H9 (cell line): ENCODE measurements around the gene IGSF3. TPM values are rescaled to one million over a fixed set of nuclear protein-coding genes. Genes with fewer than 3 reads are reported as not detected.

Source experiments
- DNase-seq: peaks from one replicate; pipeline ENCODE4 v3.0.0-alpha.2; 2017
- H2AFZ ChIP-seq: one replicate; pipeline ENCODE4 v1.6.1; 2013; ENCODE audit warnings: mild to moderate bottlenecking, low read length, control low read depth, moderate library complexity
- H2AK5ac ChIP-seq: 2 replicates; pipeline ENCODE4 v1.6.1; 2013; ENCODE audit warnings: low read length, control low read depth, mixed read lengths; ENCODE audit not compliant: insufficient read length
- H2BK120ac ChIP-seq: one replicate; pipeline ENCODE4 v1.6.1; 2013; ENCODE audit warnings: low read depth, mild to moderate bottlenecking, low read length, control low read depth, inconsistent platforms; ENCODE audit not compliant: poor library complexity, severe bottlenecking
- H2BK12ac ChIP-seq: 2 replicates; pipeline ENCODE4 v1.6.1; 2013; ENCODE audit warnings: low read length, control low read depth, mixed read lengths, low read depth; ENCODE audit not compliant: insufficient read length
- H2BK15ac ChIP-seq: 2 replicates; pipeline ENCODE4 v1.6.1; 2013; ENCODE audit warnings: low read depth, low read length, control low read depth
- H2BK20ac ChIP-seq: one replicate; pipeline ENCODE4 v1.6.1; 2013; ENCODE audit warnings: low read depth, mild to moderate bottlenecking, low read length, control low read depth, inconsistent platforms; ENCODE audit not compliant: poor library complexity, severe bottlenecking
- H2BK5ac ChIP-seq: 2 replicates; pipeline ENCODE4 v1.6.1; 2013; ENCODE audit warnings: low read length, control low read depth, mixed read lengths; ENCODE audit not compliant: insufficient read length
- H3K14ac ChIP-seq: 2 replicates; pipeline ENCODE4 v1.6.1; 2013; ENCODE audit warnings: low read length, control low read depth; ENCODE audit not compliant: insufficient read depth
- H3K18ac ChIP-seq: 2 replicates; pipeline ENCODE4 v1.6.1; 2013; ENCODE audit warnings: low read depth, mild to moderate bottlenecking, mixed read lengths, low read length, control low read depth; ENCODE audit not compliant: insufficient read length
- H3K23ac ChIP-seq: 2 replicates; pipeline ENCODE4 v1.6.1; 2013; ENCODE audit warnings: low read length, control low read depth, mixed read lengths, low read depth; ENCODE audit not compliant: insufficient read length
- H3K23me2 ChIP-seq: 2 replicates; pipeline ENCODE4 v1.6.1; 2013; ENCODE audit warnings: low read depth, mild to moderate bottlenecking, mixed read lengths, low read length, control low read depth; ENCODE audit not compliant: insufficient read length, poor library complexity, severe bottlenecking
- H3K27ac ChIP-seq: 2 replicates; pipeline ENCODE4 v1.5.1; 2013; ENCODE audit warnings: low read length, control low read depth, mixed read lengths, low read depth; ENCODE audit not compliant: insufficient read length
- H3K27me3 ChIP-seq: 2 replicates; pipeline ENCODE4 v1.6.1; 2013; ENCODE audit warnings: low read length, control low read depth, inconsistent platforms; ENCODE audit not compliant: insufficient read depth
- H3K4ac ChIP-seq: 2 replicates; pipeline ENCODE4 v1.6.1; 2013; ENCODE audit warnings: low read depth, mild to moderate bottlenecking, control low read depth, inconsistent platforms, low read length, moderate library complexity
- H3K4me1 ChIP-seq: 2 replicates; pipeline ENCODE4 v1.6.1; 2013; ENCODE audit warnings: low read length, control low read depth, inconsistent platforms; ENCODE audit not compliant: insufficient read depth
- H3K4me2 ChIP-seq: 2 replicates; pipeline ENCODE4 v1.6.1; 2013; ENCODE audit warnings: low read length, control low read depth, mixed read lengths; ENCODE audit not compliant: insufficient read length, insufficient read depth
- H3K56ac ChIP-seq: 2 replicates; pipeline ENCODE4 v1.6.1; 2013; ENCODE audit warnings: low read depth, mild to moderate bottlenecking, mixed read lengths, low read length, control low read depth; ENCODE audit not compliant: insufficient read length
- H3K79me1 ChIP-seq: 2 replicates; pipeline ENCODE4 v1.6.1; 2013; ENCODE audit warnings: low read depth, mild to moderate bottlenecking, moderate library complexity, low read length, control low read depth, inconsistent platforms; ENCODE audit not compliant: insufficient read depth, poor library complexity, severe bottlenecking
- H3K79me2 ChIP-seq: 2 replicates; pipeline ENCODE4 v1.6.1; 2013; ENCODE audit warnings: low read length, control low read depth, inconsistent platforms; ENCODE audit not compliant: insufficient read depth
- H3K9ac ChIP-seq: 2 replicates; pipeline ENCODE4 v1.6.1; 2013; ENCODE audit warnings: low read length, control low read depth, mixed read lengths; ENCODE audit not compliant: insufficient read length; ENCODE audit errors: extremely low read depth
- H3K9me3 ChIP-seq: one replicate; pipeline ENCODE4 v1.6.1; 2013; ENCODE audit warnings: low read depth, low read length, inconsistent platforms; ENCODE audit not compliant: control insufficient read depth
- H3T11ph ChIP-seq: one replicate; pipeline ENCODE4 v1.6.1; 2013; ENCODE audit warnings: mild to moderate bottlenecking, low read length, control low read depth, inconsistent platforms
- H4K20me1 ChIP-seq: one replicate; pipeline ENCODE4 v1.6.1; 2013; ENCODE audit not compliant: control insufficient read depth, insufficient read length, insufficient read depth
- H4K5ac ChIP-seq: 2 replicates; pipeline ENCODE4 v1.6.1; 2013; ENCODE audit warnings: low read depth, mild to moderate bottlenecking, mixed read lengths, low read length, control low read depth; ENCODE audit not compliant: insufficient read length
- H4K8ac ChIP-seq: replicated peaks from 2 replicates; pipeline ENCODE4 v1.6.1; 2013; ENCODE audit warnings: low read length, control low read depth, mixed read lengths, low read depth; ENCODE audit not compliant: insufficient read length
- H4K91ac ChIP-seq: 2 replicates; pipeline ENCODE4 v1.6.1; 2013; ENCODE audit warnings: low read depth, mild to moderate bottlenecking, moderate library complexity, mixed read lengths, low read length, control low read depth; ENCODE audit not compliant: insufficient read length
- H3K27ac Mint-ChIP-seq, 3 experiments: 2 replicates in 2 of 3; 3 replicates in 1 of 3; pipeline ENCODE4 v1.8.0; 2020 to 2021; ENCODE audit warnings: mixed read lengths in 3 of 3, mild to moderate bottlenecking in 1 of 3, moderate library complexity in 1 of 3
- H3K27me3 Mint-ChIP-seq: 2 replicates; pipeline ENCODE4 v1.8.0; 2021; ENCODE audit warnings: low read depth, mild to moderate bottlenecking, moderate library complexity, mixed read lengths
- H3K36me3 Mint-ChIP-seq, 3 experiments: 2 replicates in 2 of 3; 3 replicates in 1 of 3; pipeline ENCODE4 v1.8.0; 2020 to 2021; ENCODE audit warnings: low read depth in 3 of 3, mixed read lengths in 3 of 3; ENCODE audit not compliant: insufficient read depth in 1 of 3
- H3K4me1 Mint-ChIP-seq, 2 experiments: 2 replicates each; pipeline ENCODE4 v1.8.0; 2020; ENCODE audit warnings: mixed read lengths in 2 of 2
- H3K4me3 Mint-ChIP-seq, 2 experiments: 2 replicates in 1 of 2; 3 replicates in 1 of 2; pipeline ENCODE4 v1.8.0; 2020 to 2021; ENCODE audit warnings: mild to moderate bottlenecking in 2 of 2, mixed read lengths in 2 of 2, moderate library complexity in 1 of 2
- H3K9me3 Mint-ChIP-seq, 2 experiments: 2 replicates in 1 of 2; 3 replicates in 1 of 2; pipeline ENCODE4 v1.8.0; 2020; ENCODE audit warnings: mild to moderate bottlenecking in 2 of 2, mixed read lengths in 2 of 2, moderate library complexity in 1 of 2
- WGBS: extraction: QIAGEN DNeasy Blood & Tissue Kit; methylation state at CpG from one replicate; pipeline ENCODE4 v1.1.7; 2013; ENCODE audit warnings: missing lambda C conversion rate, low lambda C conversion rate, mixed read lengths; ENCODE audit not compliant: insufficient read length; ENCODE audit errors: extremely low coverage; 5-methylcytosine and 5-hydroxymethylcytosine counted together
- total RNA-seq: library from RNA; stranded (reverse); gene quantifications from 2 replicates; pipeline ENCODE4 v1.2.1, GENCODE V29; 2021
- TF ChIP-seq, protein P1 (sequence below): fragments of 200-600 bp; sonication (generic); conservative IDR thresholded peaks from 3 replicates; pipeline ENCODE4 v1.8.0; 2021; ENCODE audit warnings: antibody characterized with exemption, mild to moderate bottlenecking

The IGSF3 gene
- total RNA-seq, 1 experiment from 2014 or later: 19.1 TPM

GRCh38 chr1:116558571-116558970 is 109.0 kb downstream of the IGSF3 start:
- Mint-ChIP-seq H3K4me1 (peaks cover 3 to 6% of the 10 kb centered on the region in 2 experiments), H3K27me3 (no peaks in the 10 kb centered on the region), H3K4me3 (no peak overlapping the region), H3K36me3 (peaks cover 7 to 14% (median 12%) of the 10 kb centered on the region in 3 experiments), H3K9me3 (peaks cover 11 to 13% of the 10 kb centered on the region in 2 experiments; a peak in 4 of 5 replicates), H3K27ac (no peak overlapping the region)
- no peak overlapping the region for H3T11ph ChIP-seq
- H3K14ac ChIP-seq: no peak overlapping the region
- no peak overlapping the region for H3K56ac ChIP-seq
- H2BK120ac ChIP-seq: no peak overlapping the region
- no peak overlapping the region for H4K5ac ChIP-seq
- H3K23ac ChIP-seq: no peak overlapping the region
- H3K79me1 ChIP-seq: no peaks in the 10 kb centered on the region
- no peak overlapping the region for H4K8ac ChIP-seq
- H3K79me2 ChIP-seq: no peaks in the 10 kb centered on the region
- H3K27ac ChIP-seq: no peak overlapping the region
- no peaks in the 10 kb centered on the region for H3K9me3 ChIP-seq
- no peaks in the 10 kb centered on the region for H4K20me1 ChIP-seq
- no peak overlapping the region for H3K9ac ChIP-seq
- no peak overlapping the region for H4K91ac ChIP-seq
- no peaks in the 10 kb centered on the region for H3K23me2 ChIP-seq
- H2AK5ac ChIP-seq: no peak overlapping the region
- TF ChIP-seq, protein P1, sequence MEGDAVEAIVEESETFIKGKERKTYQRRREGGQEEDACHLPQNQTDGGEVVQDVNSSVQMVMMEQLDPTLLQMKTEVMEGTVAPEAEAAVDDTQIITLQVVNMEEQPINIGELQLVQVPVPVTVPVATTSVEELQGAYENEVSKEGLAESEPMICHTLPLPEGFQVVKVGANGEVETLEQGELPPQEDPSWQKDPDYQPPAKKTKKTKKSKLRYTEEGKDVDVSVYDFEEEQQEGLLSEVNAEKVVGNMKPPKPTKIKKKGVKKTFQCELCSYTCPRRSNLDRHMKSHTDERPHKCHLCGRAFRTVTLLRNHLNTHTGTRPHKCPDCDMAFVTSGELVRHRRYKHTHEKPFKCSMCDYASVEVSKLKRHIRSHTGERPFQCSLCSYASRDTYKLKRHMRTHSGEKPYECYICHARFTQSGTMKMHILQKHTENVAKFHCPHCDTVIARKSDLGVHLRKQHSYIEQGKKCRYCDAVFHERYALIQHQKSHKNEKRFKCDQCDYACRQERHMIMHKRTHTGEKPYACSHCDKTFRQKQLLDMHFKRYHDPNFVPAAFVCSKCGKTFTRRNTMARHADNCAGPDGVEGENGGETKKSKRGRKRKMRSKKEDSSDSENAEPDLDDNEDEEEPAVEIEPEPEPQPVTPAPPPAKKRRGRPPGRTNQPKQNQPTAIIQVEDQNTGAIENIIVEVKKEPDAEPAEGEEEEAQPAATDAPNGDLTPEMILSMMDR: no peak
- no peak overlapping the region for H3K4ac ChIP-seq
- no peak overlapping the region for H2BK12ac ChIP-seq
- no peak overlapping the region for H3K4me2 ChIP-seq
- no peak overlapping the region for H2AFZ ChIP-seq
- H3K18ac ChIP-seq: no peak overlapping the region
- no peak overlapping the region for H2BK15ac ChIP-seq
- DNase-seq: no peak
- H3K27me3 ChIP-seq: no peaks in the 10 kb centered on the region
- H3K4me1 ChIP-seq: peaks cover 2% of the 10 kb centered on the region; the same call in 1 of the 2 replicates
- no CpG with 5 or more reads among the region's 1 CpG for WGBS
- H2BK20ac ChIP-seq: no peak overlapping the region
- H2BK5ac ChIP-seq: no peak overlapping the region
